K562 (cell line): ENCODE measurements around the gene CFAP54. TPM values are rescaled to one million over a fixed set of nuclear protein-coding genes. Genes with fewer than 3 reads are reported as not detected.

Experiments used
- ATAC-seq: fragments of 200-7000 bp; cut with Tn5 transposase; 3 replicates; pipeline ENCODE4 v1.9.1; 2020; ENCODE audit warnings: moderate library complexity
- BruUV-seq: library from RNA; stranded (reverse); fragments of 400-500 nt; replicated peaks from 2 replicates; lab custom pipeline; 2021; lab: Mats Ljungman, UMichigan
- CTCF ChIA-PET: fragments of 300-600 bp; formaldehyde crosslinking; extraction: SDS; loops from one replicate; lab custom pipeline; 2021; ENCODE audit warnings: low intra/inter-chr PET ratio; lab: Yijun Ruan, JAX
- POLR2A ChIA-PET: fragments of 300-600, 350-650 bp; sonication (Branson Sonifier 250); formaldehyde crosslinking; extraction: SDS; loops from one replicate; lab custom pipeline; 2021; ENCODE audit warnings: antibody characterized with exemption, inconsistent platforms; lab: Yijun Ruan, JAX
- DNase-seq, 4 experiments: peaks; one replicate each; pipeline versions ENCODE4 v3.0.0 to v3.0.0-alpha.2; 2011 to 2018; ENCODE audit warnings: low spot score in 3 of 4, mixed read lengths in 3 of 4; ENCODE audit errors: extremely low read depth in 1 of 4
- FAIRE-seq: peaks from 2 replicates; lab custom pipeline; 2011; peaks lifted over from hg19 to GRCh38; lab: Jason Lieb, UNC
- H2AFZ ChIP-seq: 2 replicates; pipeline ENCODE4 v1.6.0; 2011; ENCODE audit warnings: low read depth, low read length, control low read depth, inconsistent platforms
- H3K27ac ChIP-seq: fragments of 200-600 bp; 3 replicates; pipeline ENCODE4 v1.8.0; 2011; ENCODE audit warnings: low read depth, mild to moderate bottlenecking, control low read depth, inconsistent platforms, low read length, moderate library complexity, mixed read lengths; ENCODE audit errors: extremely low read depth
- H3K27me3 ChIP-seq, 2 experiments: fragments of 300-600 bp in 1 of 2; 2 replicates in 1 of 2; 3 replicates in 1 of 2; pipeline versions ENCODE4 v1.6.0 to v1.8.0; 2011; ENCODE audit warnings: inconsistent platforms in 2 of 2, low read length in 2 of 2, mild to moderate bottlenecking in 1 of 2, mixed read lengths in 1 of 2, moderate library complexity in 1 of 2; ENCODE audit not compliant: control insufficient read depth in 2 of 2, insufficient read depth in 2 of 2
- H3K36me3 ChIP-seq: fragments of 300-600 bp; 3 replicates; pipeline ENCODE4 v1.8.0; 2011; ENCODE audit warnings: mild to moderate bottlenecking, low read length, inconsistent platforms; ENCODE audit not compliant: control insufficient read depth, insufficient read depth
- H3K4me1 ChIP-seq, 2 experiments: fragments of 200-600 bp in 1 of 2; replicated peaks in 1 of 2; 2 replicates in 1 of 2; 3 replicates in 1 of 2; pipeline versions ENCODE4 v1.5.1 to v1.8.0; 2011; ENCODE audit warnings: inconsistent platforms in 2 of 2, low read length in 2 of 2, mild to moderate bottlenecking in 1 of 2, mixed read lengths in 1 of 2, moderate library complexity in 1 of 2; ENCODE audit not compliant: control insufficient read depth in 2 of 2, insufficient read depth in 2 of 2
- H3K4me2 ChIP-seq: 2 replicates; pipeline ENCODE4 v1.6.1; 2011; ENCODE audit warnings: low read length, control low read depth, inconsistent platforms, mixed read lengths; ENCODE audit not compliant: insufficient read depth
- H3K4me3 ChIP-seq: fragments of 200-600 bp; sonication (generic), shearing (Covaris generic); 2 replicates; pipeline ENCODE4 v1.5.1; 2016; ENCODE audit warnings: control low read depth, inconsistent platforms
- H3K79me2 ChIP-seq: fragments of 200-600 bp; 3 replicates; pipeline ENCODE4 v1.8.0; 2011; ENCODE audit warnings: low read length, inconsistent platforms; ENCODE audit not compliant: control insufficient read depth, insufficient read depth
- H3K9ac ChIP-seq, 2 experiments: 2 replicates each; pipeline versions ENCODE4 v1.6.0 to v1.6.1; 2011; ENCODE audit warnings: low read depth in 2 of 2, low read length in 2 of 2, control low read depth in 1 of 2, inconsistent platforms in 1 of 2, mild to moderate bottlenecking in 1 of 2, mixed read lengths in 1 of 2; ENCODE audit not compliant: insufficient read depth in 1 of 2
- H3K9me1 ChIP-seq: one replicate; pipeline ENCODE4 v1.6.0; 2011; ENCODE audit warnings: inconsistent platforms, mild to moderate bottlenecking, low read length, moderate library complexity; ENCODE audit not compliant: control insufficient read depth, insufficient read depth
- H3K9me3 ChIP-seq: replicated peaks from 2 replicates; pipeline ENCODE4 v1.5.1; 2011; ENCODE audit warnings: low read depth, low read length, inconsistent platforms; ENCODE audit not compliant: control insufficient read depth, insufficient read depth
- H4K20me1 ChIP-seq: replicated peaks from 2 replicates; pipeline ENCODE4 v1.6.1; 2011; ENCODE audit warnings: low read length, inconsistent platforms, mixed read lengths; ENCODE audit not compliant: control insufficient read depth, insufficient read depth
- ASH1L ChIP-seq: fragments of 450-650 bp; IDR thresholded peaks from 2 replicates; pipeline ENCODE4 v1.6.1; 2018; ENCODE audit warnings: borderline replicate concordance, mild to moderate bottlenecking, low read depth; ENCODE audit not compliant: partially characterized antibody
- BRCA1 ChIP-seq, 2 experiments: fragments of 450-650 bp in 1 of 2; sonication (generic) in 1 of 2; formaldehyde crosslinking in 1 of 2; IDR thresholded peaks; 2 replicates each; pipeline versions ENCODE4 v1.5.0 to v1.6.1; 2017 to 2020; ENCODE audit warnings: mild to moderate bottlenecking in 1 of 2, missing genetic modification reagents in 1 of 2
- ILK ChIP-seq: fragments of 450-650 bp; IDR thresholded peaks from 2 replicates; pipeline ENCODE4 v1.6.1; 2016; ENCODE audit warnings: missing genetic modification characterization, low read depth, mild to moderate bottlenecking, missing compliant biosample characterization, moderate library complexity, borderline replicate concordance
- MYC ChIP-seq, 2 experiments: fragments of 250-450 bp in 1 of 2; sonication (Bioruptor Pico) in 1 of 2; IDR thresholded peaks; 2 replicates each; pipeline versions ENCODE4 v1.5.1 to v1.6.1; 2012 to 2021; ENCODE audit warnings: low read depth in 2 of 2, borderline replicate concordance in 1 of 2, improper control_type of control experiment in 1 of 2, low read length in 1 of 2, mild to moderate bottlenecking in 1 of 2, moderate library complexity in 1 of 2
- ZNF717 ChIP-seq: fragments of 250-450 bp; sonication (Bioruptor Pico); IDR thresholded peaks from 2 replicates; pipeline ENCODE4 v1.5.0; 2021
- ZNF780A ChIP-seq: fragments of 250-450 bp; sonication (Bioruptor Pico); IDR thresholded peaks from 2 replicates; pipeline ENCODE4 v1.5.0; 2021; ENCODE audit warnings: mild to moderate bottlenecking
- in situ Hi-C: fragments of 300-500 bp; cut with MboI; formaldehyde crosslinking; loops from 4 replicates; pipeline ENCODE4 v1.15.0; 2018; ENCODE audit warnings: inconsistent platforms, mixed read lengths
- intact Hi-C: fragments of 100-400 bp; cut with micrococcal nuclease; formaldehyde crosslinking; loops from 2 replicates; pipeline ENCODE4 v1.14.2; 2022
- polyA plus RNA-seq, 8 experiments: library from polyadenylated mRNA; depleted of rRNA in 4 of 8; stranded (reverse) in 5 of 8; unstranded in 3 of 8; fragments of >200 nt; fragmentation: Nextera tagmentation in 2 of 8; fragmentation: Illumina TruSeq in 1 of 8; extraction: Ambion mirVana in 2 of 8; extraction: Trizol in 1 of 8; gene quantifications; 2 replicates each; pipeline versions ENCODE4 v1.2.1 to v1.2.3, GENCODE V29; 2011 to 2014; ENCODE audit warnings: inconsistent platforms in 1 of 8, missing spikeins in 1 of 8
- total RNA-seq, 7 experiments: library from RNA; depleted of rRNA in 6 of 7; stranded (reverse); fragments of >200 nt in 6 of 7; fragmentation: Illumina TruSeq in 2 of 7; extraction: Trizol in 2 of 7; gene quantifications; 2 replicates each; pipeline versions ENCODE4 v1.2.1 to v1.2.3, GENCODE V29; 2011 to 2021; ENCODE audit warnings: low replicate concordance in 1 of 7
- TF ChIP-seq, protein P1 (sequence below): fragments of 250-450 bp; sonication (Bioruptor Pico); IDR thresholded peaks from 2 replicates; pipeline ENCODE4 v1.9.0; 2021; ENCODE audit warnings: mild to moderate bottlenecking
- TF ChIP-seq, protein P2 (sequence below): sonication (generic); formaldehyde crosslinking; IDR thresholded peaks from 2 replicates; pipeline ENCODE4 v1.8.0; 2022; ENCODE audit warnings: mild to moderate bottlenecking, missing genetic modification reagents
- TF ChIP-seq, protein P3 (sequence below): fragments of 250-450 bp; sonication (Bioruptor Pico); IDR thresholded peaks from 2 replicates; pipeline ENCODE4 v1.8.0; 2022; ENCODE audit warnings: moderate library complexity, mild to moderate bottlenecking, inconsistent platforms

Gene CFAP54
- total and polyA plus RNA-seq, 9 of the 15 experiments (the other 6 are each of a cell fraction or from before 2014, with no cell fraction given), result 0.03 to 0.23 (median 0.10) TPM; not detected in 3

DNA sequence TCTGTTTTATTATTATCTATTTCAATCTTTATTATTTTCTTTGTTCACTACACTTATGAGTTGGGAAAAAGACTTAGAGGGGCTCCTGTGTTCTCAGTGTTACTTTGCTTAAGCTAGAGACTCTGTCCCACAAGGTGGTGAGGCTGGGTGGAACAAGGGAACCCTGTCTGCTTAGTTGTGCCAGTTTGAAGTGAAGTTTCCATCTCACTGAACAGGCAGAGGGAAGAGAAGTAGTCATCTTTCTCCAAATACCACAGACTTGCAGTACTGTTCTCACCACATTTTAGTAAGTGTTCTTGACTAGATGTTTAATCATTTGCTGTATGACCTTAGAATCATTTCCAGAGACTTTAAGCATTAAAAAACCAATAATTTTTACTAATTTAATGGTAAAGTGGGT, 222.0 kb downstream of the CFAP54 start:
- no peaks in the 10 kb centered on the region for H3K9me3 ChIP-seq
- no peaks in the 10 kb centered on the region for H4K20me1 ChIP-seq
- DNase-seq (no peak), FAIRE-seq (no peak), ATAC-seq (no peak)
- no peak overlapping the region for H2AFZ ChIP-seq
- no peaks in the 10 kb centered on the region for H3K4me1 ChIP-seq
- H3K36me3 ChIP-seq, result no peaks in the 10 kb centered on the region
- no peaks in the 10 kb centered on the region for H3K27me3 ChIP-seq
- CTCF ChIA-PET, result no interaction called here
- no peak overlapping the region for H3K4me2 ChIP-seq
- in situ Hi-C loops, result no loop called here
- H3K27ac ChIP-seq, result no peak overlapping the region
- no peak overlapping the region for H3K4me3 ChIP-seq
- H3K9me1 ChIP-seq, result no peaks in the 10 kb centered on the region
- TF ChIP-seq ASH1L, result no peak
- no peak for TF ChIP-seq ILK
- TF ChIP-seq BRCA1 (IDR thresholded peaks at IDR 0.05), result no peak
- TF ChIP-seq BRCA1 (CRISPR knock-in tag; IDR thresholded peaks at IDR 0.05), result no peak
- TF ChIP-seq ZNF780A, result no peak
- TF ChIP-seq, protein P1, sequence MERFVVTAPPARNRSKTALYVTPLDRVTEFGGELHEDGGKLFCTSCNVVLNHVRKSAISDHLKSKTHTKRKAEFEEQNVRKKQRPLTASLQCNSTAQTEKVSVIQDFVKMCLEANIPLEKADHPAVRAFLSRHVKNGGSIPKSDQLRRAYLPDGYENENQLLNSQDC (CRISPR knock-in tag), result no peak
- TF ChIP-seq MYC (IDR thresholded peaks at IDR 0.05; ENCODE audit: low read depth, low read length), result no peak
- TF ChIP-seq MYC (CRISPR knock-in tag; IDR thresholded peaks at IDR 0.05; ENCODE audit: borderline replicate concordance, low read depth), result no peak
- TF ChIP-seq ZNF717 (CRISPR knock-in tag), result no peak
- TF ChIP-seq, protein P2, sequence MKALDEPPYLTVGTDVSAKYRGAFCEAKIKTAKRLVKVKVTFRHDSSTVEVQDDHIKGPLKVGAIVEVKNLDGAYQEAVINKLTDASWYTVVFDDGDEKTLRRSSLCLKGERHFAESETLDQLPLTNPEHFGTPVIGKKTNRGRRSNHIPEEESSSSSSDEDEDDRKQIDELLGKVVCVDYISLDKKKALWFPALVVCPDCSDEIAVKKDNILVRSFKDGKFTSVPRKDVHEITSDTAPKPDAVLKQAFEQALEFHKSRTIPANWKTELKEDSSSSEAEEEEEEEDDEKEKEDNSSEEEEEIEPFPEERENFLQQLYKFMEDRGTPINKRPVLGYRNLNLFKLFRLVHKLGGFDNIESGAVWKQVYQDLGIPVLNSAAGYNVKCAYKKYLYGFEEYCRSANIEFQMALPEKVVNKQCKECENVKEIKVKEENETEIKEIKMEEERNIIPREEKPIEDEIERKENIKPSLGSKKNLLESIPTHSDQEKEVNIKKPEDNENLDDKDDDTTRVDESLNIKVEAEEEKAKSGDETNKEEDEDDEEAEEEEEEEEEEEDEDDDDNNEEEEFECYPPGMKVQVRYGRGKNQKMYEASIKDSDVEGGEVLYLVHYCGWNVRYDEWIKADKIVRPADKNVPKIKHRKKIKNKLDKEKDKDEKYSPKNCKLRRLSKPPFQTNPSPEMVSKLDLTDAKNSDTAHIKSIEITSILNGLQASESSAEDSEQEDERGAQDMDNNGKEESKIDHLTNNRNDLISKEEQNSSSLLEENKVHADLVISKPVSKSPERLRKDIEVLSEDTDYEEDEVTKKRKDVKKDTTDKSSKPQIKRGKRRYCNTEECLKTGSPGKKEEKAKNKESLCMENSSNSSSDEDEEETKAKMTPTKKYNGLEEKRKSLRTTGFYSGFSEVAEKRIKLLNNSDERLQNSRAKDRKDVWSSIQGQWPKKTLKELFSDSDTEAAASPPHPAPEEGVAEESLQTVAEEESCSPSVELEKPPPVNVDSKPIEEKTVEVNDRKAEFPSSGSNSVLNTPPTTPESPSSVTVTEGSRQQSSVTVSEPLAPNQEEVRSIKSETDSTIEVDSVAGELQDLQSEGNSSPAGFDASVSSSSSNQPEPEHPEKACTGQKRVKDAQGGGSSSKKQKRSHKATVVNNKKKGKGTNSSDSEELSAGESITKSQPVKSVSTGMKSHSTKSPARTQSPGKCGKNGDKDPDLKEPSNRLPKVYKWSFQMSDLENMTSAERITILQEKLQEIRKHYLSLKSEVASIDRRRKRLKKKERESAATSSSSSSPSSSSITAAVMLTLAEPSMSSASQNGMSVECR (CRISPR knock-in tag), result no peak
- TF ChIP-seq, protein P3, sequence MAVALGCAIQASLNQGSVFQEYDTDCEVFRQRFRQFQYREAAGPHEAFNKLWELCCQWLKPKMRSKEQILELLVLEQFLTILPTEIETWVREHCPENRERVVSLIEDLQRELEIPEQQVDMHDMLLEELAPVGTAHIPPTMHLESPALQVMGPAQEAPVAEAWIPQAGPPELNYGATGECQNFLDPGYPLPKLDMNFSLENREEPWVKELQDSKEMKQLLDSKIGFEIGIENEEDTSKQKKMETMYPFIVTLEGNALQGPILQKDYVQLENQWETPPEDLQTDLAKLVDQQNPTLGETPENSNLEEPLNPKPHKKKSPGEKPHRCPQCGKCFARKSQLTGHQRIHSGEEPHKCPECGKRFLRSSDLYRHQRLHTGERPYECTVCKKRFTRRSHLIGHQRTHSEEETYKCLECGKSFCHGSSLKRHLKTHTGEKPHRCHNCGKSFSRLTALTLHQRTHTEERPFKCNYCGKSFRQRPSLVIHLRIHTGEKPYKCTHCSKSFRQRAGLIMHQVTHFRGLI (CRISPR knock-in tag), result no peak
- H3K79me2 ChIP-seq, result no peaks in the 10 kb centered on the region
- no TSS peak for BruUV-seq
- no peak overlapping the region for H3K9ac ChIP-seq
- POLR2A ChIA-PET, result no interaction called here
- intact Hi-C loops, result no loop called here
